Neural crest cell (in vitro differentiated cells): ENCODE measurements around the gene BBC3. TPM values are rescaled to one million over a fixed set of nuclear protein-coding genes. Genes with fewer than 3 reads are reported as not detected.

Source experiments
- DNase-seq: peaks from one replicate; pipeline ENCODE4 v3.0.0; 2021; ENCODE audit warnings: low read depth, mixed read lengths, low spot score
- H3K27ac Mint-ChIP-seq: one replicate; pipeline ENCODE4 v1.8.0; 2021; ENCODE audit warnings: mild to moderate bottlenecking, mixed read lengths; ENCODE audit not compliant: unreplicated experiment
- H3K27me3 Mint-ChIP-seq: 2 replicates; pipeline ENCODE4 v1.8.0; 2021; ENCODE audit warnings: low read depth, mild to moderate bottlenecking, mixed read lengths
- H3K36me3 Mint-ChIP-seq: 2 replicates; pipeline ENCODE4 v1.8.0; 2021; ENCODE audit warnings: low read depth, mild to moderate bottlenecking, mixed read lengths
- H3K4me1 Mint-ChIP-seq: 2 replicates; pipeline ENCODE4 v1.8.0; 2021; ENCODE audit warnings: mixed read lengths
- H3K4me3 Mint-ChIP-seq: one replicate; pipeline ENCODE4 v1.8.0; 2021; ENCODE audit warnings: mild to moderate bottlenecking, mixed read lengths
- H3K9me3 Mint-ChIP-seq: 2 replicates; pipeline ENCODE4 v1.8.0; 2021; ENCODE audit warnings: mixed read lengths
- total RNA-seq: library from RNA; stranded (reverse); gene quantifications from 2 replicates; pipeline ENCODE4 v1.2.1, GENCODE V29; 2021
- TF ChIP-seq, protein P1 (sequence below): fragments of 200-600 bp; sonication (generic); conservative IDR thresholded peaks from 2 replicates; pipeline ENCODE4 v1.5.0; 2021; ENCODE audit warnings: antibody characterized with exemption, mild to moderate bottlenecking

BBC3 gene
- total RNA-seq, 1 donor from 2014 or later, result 6.3 TPM

DNA sequence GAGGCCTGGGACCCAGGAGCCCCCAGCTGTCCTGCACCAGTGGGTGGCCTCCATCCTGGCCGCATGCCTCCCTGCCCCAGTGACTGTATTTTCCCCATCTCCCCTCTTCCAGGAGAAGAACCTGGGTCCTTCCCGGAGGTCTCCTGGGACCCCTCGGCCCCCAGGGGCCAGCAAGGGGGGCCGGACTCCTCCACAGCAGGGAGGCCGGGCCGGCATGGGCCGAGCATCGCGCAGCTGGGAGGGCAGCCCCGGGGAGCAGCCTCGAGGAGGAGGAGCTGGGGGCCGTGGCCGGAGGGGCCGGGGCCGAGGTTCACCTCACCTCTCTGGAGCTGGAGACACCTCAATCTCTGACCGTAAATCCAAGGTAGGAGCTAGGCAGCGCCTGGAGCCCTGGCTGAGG lies 29.5 kb upstream of the BBC3 start:
- peak overlapping the region; percentile 31 for H3K4me3 Mint-ChIP-seq
- H3K36me3 Mint-ChIP-seq, result peaks cover 18% of the 10 kb centered on the region
- TF ChIP-seq, protein P1, sequence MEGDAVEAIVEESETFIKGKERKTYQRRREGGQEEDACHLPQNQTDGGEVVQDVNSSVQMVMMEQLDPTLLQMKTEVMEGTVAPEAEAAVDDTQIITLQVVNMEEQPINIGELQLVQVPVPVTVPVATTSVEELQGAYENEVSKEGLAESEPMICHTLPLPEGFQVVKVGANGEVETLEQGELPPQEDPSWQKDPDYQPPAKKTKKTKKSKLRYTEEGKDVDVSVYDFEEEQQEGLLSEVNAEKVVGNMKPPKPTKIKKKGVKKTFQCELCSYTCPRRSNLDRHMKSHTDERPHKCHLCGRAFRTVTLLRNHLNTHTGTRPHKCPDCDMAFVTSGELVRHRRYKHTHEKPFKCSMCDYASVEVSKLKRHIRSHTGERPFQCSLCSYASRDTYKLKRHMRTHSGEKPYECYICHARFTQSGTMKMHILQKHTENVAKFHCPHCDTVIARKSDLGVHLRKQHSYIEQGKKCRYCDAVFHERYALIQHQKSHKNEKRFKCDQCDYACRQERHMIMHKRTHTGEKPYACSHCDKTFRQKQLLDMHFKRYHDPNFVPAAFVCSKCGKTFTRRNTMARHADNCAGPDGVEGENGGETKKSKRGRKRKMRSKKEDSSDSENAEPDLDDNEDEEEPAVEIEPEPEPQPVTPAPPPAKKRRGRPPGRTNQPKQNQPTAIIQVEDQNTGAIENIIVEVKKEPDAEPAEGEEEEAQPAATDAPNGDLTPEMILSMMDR, result no peak
- no peak overlapping the region for H3K27ac Mint-ChIP-seq
- H3K27me3 Mint-ChIP-seq, result no peaks in the 10 kb centered on the region
- peaks cover 31% of the 10 kb centered on the region for H3K4me1 Mint-ChIP-seq
- H3K9me3 Mint-ChIP-seq, result no peaks in the 10 kb centered on the region
- no peak for DNase-seq

DNA sequence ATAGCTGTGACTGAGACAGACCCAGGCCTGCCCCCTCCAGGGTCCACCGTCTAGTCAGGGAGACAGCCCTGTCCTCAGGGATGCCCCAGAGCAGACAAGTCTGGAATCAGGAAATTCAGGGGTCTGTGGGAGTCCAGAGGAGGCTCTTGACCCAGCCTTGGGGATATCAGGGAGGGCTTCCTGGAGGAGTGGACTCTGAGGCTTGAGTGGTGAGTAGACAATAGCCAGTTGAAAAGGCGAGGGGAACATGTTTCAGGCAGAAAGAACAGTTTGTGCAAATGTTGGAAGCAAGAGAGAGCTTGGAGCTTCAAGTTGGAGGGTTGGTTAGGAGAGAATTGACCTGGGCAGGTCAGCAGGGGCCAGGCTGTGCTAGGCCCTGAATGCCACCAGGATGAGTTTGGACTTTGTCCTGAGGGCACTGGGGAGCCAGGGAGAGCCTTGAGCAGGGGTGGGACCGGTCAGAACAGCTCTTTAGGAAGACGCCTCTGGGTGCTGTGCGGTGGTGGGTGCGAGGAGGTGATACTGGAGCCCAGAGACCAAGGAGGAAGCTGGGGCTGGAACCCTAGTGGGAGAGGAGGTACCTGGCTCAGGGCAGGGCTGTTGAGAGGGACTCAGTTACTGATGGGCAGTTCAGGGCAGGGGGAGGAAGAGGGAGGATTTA lies 28.0 kb upstream of the BBC3 start:
- Mint-ChIP-seq H3K9me3 (no peaks in the 10 kb centered on the region), H3K36me3 (peaks cover 11% of the 10 kb centered on the region), H3K4me3 (peak overlapping the region; percentile 98), H3K27me3 (no peaks in the 10 kb centered on the region), H3K27ac (peak overlapping the region; percentile 67), H3K4me1 (peaks cover 31% of the 10 kb centered on the region)
- no peak for DNase-seq
- TF ChIP-seq, protein P1, result no peak

DNA sequence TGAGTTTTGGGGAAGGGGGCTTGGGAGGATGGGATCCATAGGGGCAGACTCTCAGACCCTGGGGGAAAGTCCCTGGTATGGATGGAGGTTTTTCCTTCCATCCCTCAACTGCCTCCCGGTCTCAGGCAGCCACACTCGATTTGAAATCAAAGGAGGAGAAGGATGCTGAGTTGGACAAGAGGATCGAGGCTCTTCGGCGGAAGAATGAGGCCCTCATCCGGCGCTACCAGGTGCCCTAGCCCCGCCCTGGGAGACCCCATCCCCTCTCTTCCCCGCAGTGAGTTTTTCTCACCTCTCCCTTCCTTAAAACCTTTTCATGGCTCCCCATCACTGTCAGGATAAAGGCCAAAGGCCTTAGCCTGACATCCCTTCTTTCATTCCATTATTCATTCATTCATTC lies 27.4 kb upstream of the BBC3 start:
- TF ChIP-seq, protein P1, result no peak
- Mint-ChIP-seq H3K27me3 (no peaks in the 10 kb centered on the region), H3K4me3 (peak overlapping the region; percentile 98), H3K9me3 (no peaks in the 10 kb centered on the region), H3K4me1 (peaks cover 31% of the 10 kb centered on the region), H3K27ac (no peak overlapping the region), H3K36me3 (peaks cover 10% of the 10 kb centered on the region)
- DNase-seq, result no peak

DNA sequence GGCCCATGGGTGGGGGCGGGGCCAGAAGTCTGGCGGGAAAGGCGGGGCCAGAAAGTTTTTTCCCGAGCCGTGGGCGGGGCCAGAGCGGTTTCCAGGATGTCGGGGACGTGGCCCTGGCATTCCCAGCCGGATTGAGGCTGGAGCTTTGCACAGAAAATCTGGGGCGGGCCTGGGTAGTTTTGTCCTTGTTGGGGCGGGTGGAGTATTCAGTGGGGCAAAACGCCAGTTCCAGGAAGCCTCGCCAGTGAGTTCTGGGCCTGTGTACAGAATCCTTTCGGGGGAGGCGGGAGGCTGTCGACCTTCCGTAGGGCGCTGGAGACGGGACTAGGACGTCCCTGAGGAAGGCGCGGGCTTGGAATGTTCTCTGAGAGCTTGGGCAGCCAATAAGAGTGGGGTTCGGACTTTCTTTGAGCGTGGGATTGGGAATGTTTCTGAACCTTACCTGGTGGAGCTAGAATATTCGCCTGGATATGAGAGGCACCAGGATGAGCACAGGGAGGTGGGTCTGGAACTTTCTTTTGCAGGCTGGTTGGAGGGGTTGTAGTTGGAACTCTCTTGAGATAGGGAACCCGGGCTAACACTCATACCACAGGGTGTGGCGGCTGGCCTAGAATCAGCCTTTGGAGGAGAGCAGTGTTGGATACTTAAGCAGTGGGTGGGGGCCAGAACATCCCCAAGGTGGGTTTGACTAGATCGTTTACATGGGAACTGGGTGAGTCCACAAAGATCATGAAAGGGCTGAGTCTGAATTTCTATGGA lies 26.6 kb upstream of the BBC3 start:
- Mint-ChIP-seq H3K27me3 (no peaks in the 10 kb centered on the region), H3K9me3 (no peaks in the 10 kb centered on the region), H3K27ac (peak overlapping the region; percentile 98), H3K4me3 (peak overlapping the region; percentile 98), H3K4me1 (peaks cover 31% of the 10 kb centered on the region), H3K36me3 (peaks cover 10% of the 10 kb centered on the region)
- no peak for DNase-seq
- TF ChIP-seq, protein P1, result no peak

DNA sequence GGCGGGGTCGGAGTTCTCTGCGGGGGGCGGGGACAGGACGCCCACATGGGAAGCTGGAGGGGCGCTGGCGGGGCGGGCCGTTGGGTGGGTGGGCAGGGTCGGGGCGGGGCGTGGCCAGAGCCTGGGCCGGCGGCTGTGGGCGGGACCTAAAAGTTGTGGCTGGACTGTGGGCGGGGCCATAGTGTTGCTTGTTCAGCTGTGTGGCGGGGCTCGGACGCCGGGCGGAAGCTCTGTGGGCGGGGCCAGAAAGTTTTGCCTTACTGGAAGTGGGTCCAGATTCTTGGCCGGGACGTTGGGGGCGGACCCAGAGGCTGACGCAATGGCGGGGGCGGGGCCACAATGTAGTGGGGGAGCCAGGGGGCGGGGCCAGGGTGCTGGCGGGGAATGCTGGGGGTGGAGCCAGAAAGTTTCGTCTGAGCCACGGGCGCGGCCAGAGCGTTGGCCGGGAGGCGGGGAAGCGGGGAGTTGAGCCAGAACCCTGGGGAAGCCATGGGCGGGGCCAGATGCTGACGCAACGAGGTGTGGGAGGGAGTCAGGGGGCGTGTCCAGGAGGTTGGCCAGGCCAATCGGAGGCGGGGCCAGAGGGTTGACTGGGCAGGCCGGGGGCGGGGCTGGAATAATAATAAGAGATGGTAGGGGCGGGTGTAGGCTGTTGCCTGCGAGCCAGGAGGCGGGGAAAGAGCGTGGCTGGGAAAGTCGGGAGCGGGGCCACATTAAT lies 25.9 kb upstream of the BBC3 start:
- Mint-ChIP-seq H3K36me3 (peaks cover 8% of the 10 kb centered on the region), H3K27ac (peak overlapping the region; percentile 98), H3K4me3 (peak overlapping the region; percentile 98), H3K9me3 (no peaks in the 10 kb centered on the region), H3K4me1 (peaks cover 31% of the 10 kb centered on the region), H3K27me3 (no peaks in the 10 kb centered on the region)
- TF ChIP-seq, protein P1, result no peak
- DNase-seq, result peak; percentile 100
